Measurements from ENCODE around the gene FUZ. TPM values are rescaled to one million over a fixed set of nuclear protein-coding genes. Genes with fewer than 3 reads are reported as not detected.

Gene FUZ
- total RNA-seq, 6 donors from 2014 or later, result 17.3 to 43.0 (median 22.3) TPM

DNA sequence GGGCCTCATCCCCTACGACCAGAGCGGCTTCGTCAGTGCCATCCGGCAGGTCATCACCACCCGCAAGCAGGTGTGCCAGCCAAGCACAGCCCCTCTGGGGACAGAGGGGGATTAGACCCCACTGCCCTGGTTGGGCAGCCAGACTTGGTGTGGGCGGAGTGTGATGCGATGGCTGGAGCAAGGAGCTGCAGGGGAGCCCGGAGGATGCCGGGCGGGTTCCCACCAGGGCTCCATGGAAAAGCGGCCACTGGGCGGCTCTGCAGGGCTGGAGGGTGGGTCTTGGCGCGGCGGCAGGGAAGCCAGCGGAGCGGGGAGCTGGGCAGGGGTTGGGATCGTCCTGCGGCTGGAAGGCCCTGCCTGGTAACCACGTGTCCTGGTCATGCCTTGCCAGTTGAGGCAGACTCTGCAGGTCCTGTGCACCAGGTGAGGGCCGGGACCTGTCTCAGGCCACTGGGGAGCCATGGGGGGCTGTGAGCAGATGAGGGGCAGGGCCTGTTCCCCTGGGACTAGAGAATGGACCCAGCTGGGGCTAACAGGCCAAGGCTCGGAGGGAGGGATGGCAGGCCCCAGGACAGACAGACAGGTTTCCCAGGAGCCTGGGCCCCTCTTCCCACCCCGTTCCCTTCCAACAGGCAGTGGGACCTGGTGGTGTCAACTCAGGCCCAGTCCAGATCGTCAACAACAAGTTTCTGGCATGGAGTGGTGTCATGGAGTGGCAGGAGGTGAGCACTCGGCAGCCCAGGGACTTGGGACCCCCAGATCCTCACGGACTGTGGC lies 44.2 kb upstream of the FUZ start:
- TF ChIP-seq POLR2A (IDR thresholded peaks at IDR 0.05) (no peak), EP300 (IDR thresholded peaks at IDR 0.05) (no peak), POLR2AphosphoS5 (IDR thresholded peaks at IDR 0.05) (no peak)
- TF ChIP-seq, protein P1, sequence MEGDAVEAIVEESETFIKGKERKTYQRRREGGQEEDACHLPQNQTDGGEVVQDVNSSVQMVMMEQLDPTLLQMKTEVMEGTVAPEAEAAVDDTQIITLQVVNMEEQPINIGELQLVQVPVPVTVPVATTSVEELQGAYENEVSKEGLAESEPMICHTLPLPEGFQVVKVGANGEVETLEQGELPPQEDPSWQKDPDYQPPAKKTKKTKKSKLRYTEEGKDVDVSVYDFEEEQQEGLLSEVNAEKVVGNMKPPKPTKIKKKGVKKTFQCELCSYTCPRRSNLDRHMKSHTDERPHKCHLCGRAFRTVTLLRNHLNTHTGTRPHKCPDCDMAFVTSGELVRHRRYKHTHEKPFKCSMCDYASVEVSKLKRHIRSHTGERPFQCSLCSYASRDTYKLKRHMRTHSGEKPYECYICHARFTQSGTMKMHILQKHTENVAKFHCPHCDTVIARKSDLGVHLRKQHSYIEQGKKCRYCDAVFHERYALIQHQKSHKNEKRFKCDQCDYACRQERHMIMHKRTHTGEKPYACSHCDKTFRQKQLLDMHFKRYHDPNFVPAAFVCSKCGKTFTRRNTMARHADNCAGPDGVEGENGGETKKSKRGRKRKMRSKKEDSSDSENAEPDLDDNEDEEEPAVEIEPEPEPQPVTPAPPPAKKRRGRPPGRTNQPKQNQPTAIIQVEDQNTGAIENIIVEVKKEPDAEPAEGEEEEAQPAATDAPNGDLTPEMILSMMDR (IDR thresholded peaks at IDR 0.05), result no peak
- Histone ChIP-seq H3K4me3 (no peak overlapping the region), H3K27me3 (no peaks in the 10 kb centered on the region), H3K27ac (no peak overlapping the region), H3K36me3 (peaks cover 15 to 80% (median 64%) of the 10 kb centered on the region in 4 donors), H3K9me3 (no peaks in the 10 kb centered on the region), H3K4me1 (peaks cover 14 to 28% (median 19%) of the 10 kb centered on the region in 4 donors)
- ATAC-seq (ENCODE audit: low FRiP score in 2 of 2) (no peak), DNase-seq (peak in 1 of 2 donors; percentile 83)
- WGBS, 2 donors, result 90 to 91% methylated on average over 12 to 25 of the region's 26 CpGs

DNA sequence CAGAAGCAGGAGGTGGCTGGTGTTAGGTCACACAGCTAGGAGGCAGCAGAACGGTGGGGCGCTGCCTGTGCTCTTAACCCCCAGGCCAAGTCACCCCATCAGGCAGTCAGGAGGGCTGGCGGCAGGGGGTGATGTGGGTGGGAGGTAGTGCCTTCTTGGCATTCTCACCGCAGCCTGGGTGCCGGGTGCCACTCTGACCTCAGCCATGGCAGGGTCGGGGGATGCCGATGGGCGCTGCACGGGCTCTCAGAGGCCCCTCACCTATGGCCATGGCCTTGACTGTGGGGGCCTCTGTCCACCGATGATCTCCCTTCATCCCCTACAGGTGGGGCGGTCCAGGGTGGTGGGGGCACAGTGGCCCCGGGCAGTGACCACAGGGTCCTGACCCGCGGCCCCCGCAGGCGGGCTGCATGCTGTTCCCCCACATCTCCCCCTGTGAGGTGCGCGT lies 43.5 kb upstream of the FUZ start:
- Histone ChIP-seq H3K27ac (peak overlapping the region in 1 of 4 donors; percentile 15), H3K9me3 (no peaks in the 10 kb centered on the region), H3K27me3 (no peaks in the 10 kb centered on the region), H3K4me1 (peaks cover 17 to 34% (median 24%) of the 10 kb centered on the region in 4 donors), H3K36me3 (peaks cover 14 to 73% (median 58%) of the 10 kb centered on the region in 4 donors), H3K4me3 (no peak overlapping the region)
- DNase-seq (peak in 1 of 2 donors; percentile 78), ATAC-seq (ENCODE audit: low FRiP score in 2 of 2) (no peak)
- 40 to 95% methylated on average over 1 to 18 of the region's 18 CpGs for WGBS, 2 donors
- no peak for TF ChIP-seq POLR2AphosphoS5 (IDR thresholded peaks at IDR 0.05)
- TF ChIP-seq EP300 (IDR thresholded peaks at IDR 0.05), result no peak
- TF ChIP-seq, protein P1 (IDR thresholded peaks at IDR 0.05), result no peak
- no peak for TF ChIP-seq POLR2A (IDR thresholded peaks at IDR 0.05)

DNA sequence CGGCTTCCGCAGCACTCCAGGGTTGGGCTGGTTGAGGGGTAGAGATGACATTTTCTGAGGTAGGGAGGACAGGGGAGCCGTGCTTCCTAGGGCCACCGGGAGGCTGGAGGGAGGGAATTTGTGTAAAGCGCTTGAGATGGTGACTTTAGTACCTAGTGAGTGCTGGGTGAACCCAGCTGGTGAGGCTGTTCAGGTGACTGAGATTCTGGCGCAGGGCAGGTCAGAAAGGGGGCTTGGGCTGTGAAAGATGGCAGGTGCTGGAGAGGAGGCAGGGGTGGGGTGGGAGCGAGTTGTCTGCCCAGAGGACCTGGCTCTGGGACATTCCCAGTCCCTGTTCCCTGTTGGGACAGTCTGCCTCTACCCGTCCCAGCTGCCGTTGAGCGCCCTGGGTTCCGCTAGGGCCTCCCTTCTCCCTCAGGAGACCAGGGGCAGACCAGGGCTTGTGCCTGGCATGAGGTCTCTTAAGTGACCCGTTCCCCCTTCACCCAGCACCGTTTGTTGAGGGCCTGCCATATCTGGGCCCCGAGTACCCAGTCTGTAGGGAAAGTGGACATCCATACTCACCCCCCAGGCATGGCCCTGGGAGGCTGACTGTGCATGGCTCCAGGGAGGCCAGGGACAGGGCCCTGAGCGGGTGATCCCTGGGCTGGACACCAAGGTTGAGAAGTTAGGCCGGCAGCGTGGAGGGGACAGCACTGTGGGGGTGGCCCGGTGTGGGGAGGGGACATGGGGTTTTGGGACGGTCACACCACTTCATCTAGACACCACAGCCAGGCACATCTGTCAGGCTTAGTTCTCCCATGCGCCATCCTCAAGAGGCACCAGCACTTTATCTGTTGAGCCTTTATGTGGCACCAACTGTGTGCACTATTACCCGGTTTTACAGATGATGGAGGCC lies 42.8 kb upstream of the FUZ start:
- H3K36me3 ChIP-seq, result peaks cover 12 to 67% (median 51%) of the 10 kb centered on the region in 4 donors
- H3K4me1 ChIP-seq, result peaks cover 17 to 30% (median 22%) of the 10 kb centered on the region in 4 donors
- TF ChIP-seq, protein P1 (IDR thresholded peaks at IDR 0.05), result no peak
- no peak for TF ChIP-seq EP300 (IDR thresholded peaks at IDR 0.05)
- no peak for TF ChIP-seq POLR2AphosphoS5 (IDR thresholded peaks at IDR 0.05)
- TF ChIP-seq POLR2A (IDR thresholded peaks at IDR 0.05), result no peak
- no peak for DNase-seq
- H3K27me3 ChIP-seq, result no peaks in the 10 kb centered on the region
- 84 to 89% methylated on average over 16 to 18 of the region's 21 CpGs for WGBS, 2 donors
- no peak for ATAC-seq (ENCODE audit: low FRiP score in 2 of 2)
- no peak overlapping the region for H3K4me3 ChIP-seq
- H3K27ac ChIP-seq, result peak overlapping the region in 1 of 4 donors; percentile 15
- no peaks in the 10 kb centered on the region for H3K9me3 ChIP-seq

DNA sequence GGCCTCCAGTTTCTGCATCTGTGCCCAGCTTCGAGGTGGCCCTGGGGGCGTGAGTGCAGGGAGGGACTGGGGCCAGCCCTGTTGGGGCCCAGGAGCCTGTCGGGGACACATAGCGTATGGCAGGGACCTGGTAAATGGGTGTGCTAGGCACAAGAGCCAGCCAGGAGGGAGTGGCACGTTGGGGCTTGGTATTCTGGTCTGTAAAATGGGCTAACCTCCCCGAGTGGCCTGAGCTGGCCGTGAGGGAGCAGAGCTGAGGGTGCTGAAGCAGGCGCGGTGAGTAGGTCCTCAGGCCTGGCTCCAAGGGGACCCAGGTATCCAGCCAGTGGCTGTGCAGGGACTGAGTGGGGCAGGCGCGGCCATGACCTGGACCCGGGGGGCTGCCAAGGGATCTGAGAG lies 42.2 kb upstream of the FUZ start:
- no peak for TF ChIP-seq POLR2AphosphoS5 (IDR thresholded peaks at IDR 0.05)
- TF ChIP-seq, protein P1 (IDR thresholded peaks at IDR 0.05), result no peak
- TF ChIP-seq EP300 (IDR thresholded peaks at IDR 0.05), result no peak
- TF ChIP-seq POLR2A (IDR thresholded peaks at IDR 0.05), result no peak
- DNase-seq, result no peak
- 86 to 97% methylated on average over 6 to 12 of the region's 12 CpGs for WGBS, 2 donors

More for the DNA sequence above, 42.2 kb upstream of the FUZ start:
- H3K4me3 ChIP-seq, result no peak overlapping the region
- H3K27ac ChIP-seq, result no peak overlapping the region
- H3K9me3 ChIP-seq, result no peaks in the 10 kb centered on the region
- peaks cover 8 to 60% (median 45%) of the 10 kb centered on the region in 4 donors for H3K36me3 ChIP-seq
- H3K27me3 ChIP-seq, result no peaks in the 10 kb centered on the region
- H3K4me1 ChIP-seq, result peaks cover 18 to 31% (median 20%) of the 10 kb centered on the region in 4 donors
- no peak for ATAC-seq (ENCODE audit: low FRiP score in 2 of 2)

Measured in upper lobe of left lung (tissue), 6 donors.